Fibroblast of lung (primary cell): ENCODE measurements around the gene TVP23A.
"Not testable (repeated sequence)": the region's sequence is repeated elsewhere in the genome, so short reads cannot be mapped to it uniquely, and the experiment has no call there.

Experiments
- CTCF ChIP-seq, 2 donors: IDR thresholded peaks in 1 of 2; conservative IDR thresholded peaks in 1 of 2; 1 replicate in 1 of 2; 2 replicates in 1 of 2; pipeline ENCODE4 v1.5.1; 2011 to 2012; ENCODE audit warnings: low read length in 2 of 2, control low read depth in 1 of 2, inconsistent platforms in 1 of 2, low read depth in 1 of 2, mild to moderate bottlenecking in 1 of 2
- EZH2 ChIP-seq: IDR thresholded peaks from 2 replicates; pipeline ENCODE4 v1.5.1; 2012; ENCODE audit warnings: low read length, control low read depth, mild to moderate bottlenecking; ENCODE audit errors: missing control alignments

- TF ChIP-seq CTCF (conservative IDR thresholded peaks at IDR 0.05 in 1 of 2, IDR thresholded peaks at IDR 0.05 in 1 of 2; ENCODE audit: low read depth in 1 of 2, low read length in 2 of 2); EZH2: not testable (repeated sequence)
Observed at GRCh38 chr16:10788630-10789029, 30.0 kb downstream of the TVP23A start.
